DOHH2 (cell line): Measurements from ENCODE around the gene RBMS3.

ENCODE experiments used
- H3F3A ChIP-seq: fragments of 200-600 bp; sonication (generic), shearing (Covaris generic); 2 replicates; pipeline ENCODE4 v1.6.0; 2016; ENCODE audit warnings: antibody characterized with exemption, mild to moderate bottlenecking; ENCODE audit not compliant: control insufficient read depth, insufficient read depth
- H3K27ac ChIP-seq: fragments of 200-600 bp; sonication (generic); 2 replicates; pipeline ENCODE4 v1.5.1; 2014; ENCODE audit warnings: low read depth, mild to moderate bottlenecking, low read length, moderate library complexity
- H3K27me3 ChIP-seq: fragments of 200-600 bp; sonication (generic); 2 replicates; pipeline ENCODE4 v1.6.1; 2014; ENCODE audit warnings: mild to moderate bottlenecking, low read length, mixed read lengths; ENCODE audit not compliant: control insufficient read depth
- H3K36me3 ChIP-seq: fragments of 200-600 bp; sonication (generic); 2 replicates; pipeline ENCODE4 v1.6.1; 2014; ENCODE audit warnings: mild to moderate bottlenecking, low read length, moderate library complexity, mixed read lengths; ENCODE audit not compliant: control insufficient read depth
- H3K4me1 ChIP-seq: fragments of 200-600 bp; sonication (generic); 2 replicates; pipeline ENCODE4 v1.6.1; 2014; ENCODE audit warnings: mild to moderate bottlenecking, low read length, mixed read lengths; ENCODE audit not compliant: control insufficient read depth
- H3K4me2 ChIP-seq: fragments of 200-600 bp; sonication (generic); 2 replicates; pipeline ENCODE4 v1.6.0; 2014; ENCODE audit warnings: mild to moderate bottlenecking, low read length, moderate library complexity
- H3K4me3 ChIP-seq: fragments of 200-600 bp; sonication (generic); 2 replicates; pipeline ENCODE4 v1.5.1; 2014; ENCODE audit warnings: mild to moderate bottlenecking, low read length, mixed read lengths
- H3K79me2 ChIP-seq: fragments of 200-600 bp; sonication (generic); 2 replicates; pipeline ENCODE4 v1.6.1; 2014; ENCODE audit warnings: mild to moderate bottlenecking, low read length, mixed read lengths; ENCODE audit not compliant: control insufficient read depth
- H3K9me2 ChIP-seq: fragments of 200-600 bp; sonication (generic); replicated peaks from 2 replicates; pipeline ENCODE4 v1.6.1; 2014; ENCODE audit warnings: mild to moderate bottlenecking, low read length, mixed read lengths; ENCODE audit not compliant: control insufficient read depth
- H3K9me3 ChIP-seq: fragments of 200-600 bp; sonication (generic); 2 replicates; pipeline ENCODE4 v1.6.1; 2014; ENCODE audit warnings: antibody characterized with exemption, low read length, mixed read lengths; ENCODE audit not compliant: control insufficient read depth, insufficient read depth
- H4K20me1 ChIP-seq: fragments of 200-600 bp; sonication (generic); 2 replicates; pipeline ENCODE4 v1.6.0; 2014; ENCODE audit warnings: low read depth, mild to moderate bottlenecking, antibody characterized with exemption, low read length, moderate library complexity; ENCODE audit not compliant: control insufficient read depth, insufficient read depth
- EZH2phosphoT487 ChIP-seq: fragments of 200-600 bp; sonication (generic); IDR thresholded peaks from 2 replicates; pipeline ENCODE4 v1.6.1; 2017; ENCODE audit warnings: borderline replicate concordance, mild to moderate bottlenecking, antibody characterized with exemption, low read length, moderate library complexity, mixed read lengths
- TF ChIP-seq, protein P1 (sequence below): fragments of 200-600 bp; sonication (generic); IDR thresholded peaks from one replicate; pipeline ENCODE4 v1.5.1; 2014; ENCODE audit warnings: antibody characterized with exemption, mild to moderate bottlenecking, low read depth, low read length; ENCODE audit not compliant: poor library complexity, severe bottlenecking

RBMS3 gene

DNA sequence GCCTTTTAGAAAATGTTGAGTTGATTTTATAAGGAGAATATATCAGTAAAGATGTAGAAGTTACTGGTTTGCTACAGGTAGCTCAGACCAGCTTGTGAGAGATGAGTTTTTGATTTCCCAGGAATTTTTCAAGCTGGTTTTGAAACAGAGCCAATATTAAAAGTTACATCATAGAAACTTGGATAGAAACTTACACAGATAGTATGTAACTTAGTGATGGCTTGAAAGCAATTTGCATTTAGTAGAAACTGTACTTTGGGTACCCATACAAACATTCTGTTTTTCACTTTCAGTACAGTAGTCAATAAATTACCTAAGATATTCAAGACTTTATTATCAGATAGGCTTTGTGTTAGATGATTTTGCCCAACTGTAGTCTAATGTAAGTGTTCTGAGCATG, 93.4 kb downstream of the RBMS3 start:
- Histone ChIP-seq H3F3A (no peaks in the 10 kb centered on the region), H3K4me3 (no peak overlapping the region), H3K9me2 (no peaks in the 10 kb centered on the region), H3K27ac (no peak overlapping the region), H3K79me2 (no peaks in the 10 kb centered on the region), H3K27me3 (no peaks in the 10 kb centered on the region), H3K9me3 (no peaks in the 10 kb centered on the region), H4K20me1 (no peaks in the 10 kb centered on the region), H3K4me1 (peaks cover 12% of the 10 kb centered on the region), H3K36me3 (no peaks in the 10 kb centered on the region), H3K4me2 (no peak overlapping the region)
- TF ChIP-seq, protein P1, sequence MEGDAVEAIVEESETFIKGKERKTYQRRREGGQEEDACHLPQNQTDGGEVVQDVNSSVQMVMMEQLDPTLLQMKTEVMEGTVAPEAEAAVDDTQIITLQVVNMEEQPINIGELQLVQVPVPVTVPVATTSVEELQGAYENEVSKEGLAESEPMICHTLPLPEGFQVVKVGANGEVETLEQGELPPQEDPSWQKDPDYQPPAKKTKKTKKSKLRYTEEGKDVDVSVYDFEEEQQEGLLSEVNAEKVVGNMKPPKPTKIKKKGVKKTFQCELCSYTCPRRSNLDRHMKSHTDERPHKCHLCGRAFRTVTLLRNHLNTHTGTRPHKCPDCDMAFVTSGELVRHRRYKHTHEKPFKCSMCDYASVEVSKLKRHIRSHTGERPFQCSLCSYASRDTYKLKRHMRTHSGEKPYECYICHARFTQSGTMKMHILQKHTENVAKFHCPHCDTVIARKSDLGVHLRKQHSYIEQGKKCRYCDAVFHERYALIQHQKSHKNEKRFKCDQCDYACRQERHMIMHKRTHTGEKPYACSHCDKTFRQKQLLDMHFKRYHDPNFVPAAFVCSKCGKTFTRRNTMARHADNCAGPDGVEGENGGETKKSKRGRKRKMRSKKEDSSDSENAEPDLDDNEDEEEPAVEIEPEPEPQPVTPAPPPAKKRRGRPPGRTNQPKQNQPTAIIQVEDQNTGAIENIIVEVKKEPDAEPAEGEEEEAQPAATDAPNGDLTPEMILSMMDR, result no peak
- TF ChIP-seq EZH2phosphoT487, result no peak

DNA sequence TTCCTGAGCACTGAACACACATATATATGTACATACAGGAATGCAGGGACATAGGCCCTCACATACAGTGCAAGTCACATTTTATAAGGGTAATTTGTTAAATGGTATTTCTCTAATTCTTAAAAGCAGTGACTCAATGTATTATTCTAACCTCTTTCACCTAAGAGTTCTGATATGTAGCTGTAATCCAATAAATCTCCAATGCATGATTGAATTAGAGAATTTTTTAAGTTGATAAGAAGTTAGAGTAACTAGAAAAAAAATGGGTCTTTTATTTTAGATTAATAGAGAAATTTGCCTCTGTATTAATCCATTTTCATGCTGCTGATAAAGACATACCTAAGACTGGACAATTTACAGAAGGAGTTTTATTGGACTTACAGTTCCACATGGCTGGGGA, 98.2 kb downstream of the RBMS3 start:
- Histone ChIP-seq H3K27me3 (no peaks in the 10 kb centered on the region), H3K4me3 (no peak overlapping the region), H3K4me1 (peaks cover 28% of the 10 kb centered on the region), H3K9me3 (no peaks in the 10 kb centered on the region), H4K20me1 (no peaks in the 10 kb centered on the region), H3K27ac (no peak overlapping the region), H3F3A (no peaks in the 10 kb centered on the region), H3K79me2 (no peaks in the 10 kb centered on the region), H3K36me3 (no peaks in the 10 kb centered on the region), H3K4me2 (no peak overlapping the region), H3K9me2 (no peaks in the 10 kb centered on the region)
- TF ChIP-seq, protein P1, result no peak
- TF ChIP-seq EZH2phosphoT487, result no peak

DNA sequence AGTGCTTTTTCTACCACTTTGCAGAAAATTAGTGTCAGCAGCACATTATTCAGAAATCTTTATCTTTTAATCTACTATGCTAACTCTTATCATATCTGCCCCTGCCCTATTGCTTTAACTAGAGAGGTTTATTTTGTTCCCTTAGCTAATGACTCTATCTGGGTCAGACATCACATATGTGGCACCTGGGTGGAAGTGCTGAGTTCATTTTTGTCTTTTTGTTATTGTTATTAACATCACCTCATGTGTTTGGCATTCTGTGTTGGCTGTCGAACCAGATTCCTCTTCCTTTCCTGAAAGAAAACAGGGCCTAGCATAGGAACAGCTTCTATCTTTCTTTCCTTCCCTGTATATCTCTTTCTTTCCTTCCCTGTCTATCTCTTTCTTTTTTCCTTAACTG, 100.7 kb downstream of the RBMS3 start:
- Histone ChIP-seq H3K27me3 (no peaks in the 10 kb centered on the region), H3K9me2 (no peaks in the 10 kb centered on the region), H3K79me2 (no peaks in the 10 kb centered on the region), H3K9me3 (no peaks in the 10 kb centered on the region), H4K20me1 (no peaks in the 10 kb centered on the region), H3K27ac (no peak overlapping the region), H3K4me3 (no peak overlapping the region), H3K36me3 (no peaks in the 10 kb centered on the region), H3K4me1 (peaks cover 33% of the 10 kb centered on the region), H3F3A (no peaks in the 10 kb centered on the region), H3K4me2 (no peak overlapping the region)
- TF ChIP-seq, protein P1, result no peak
- TF ChIP-seq EZH2phosphoT487, result no peak

DNA sequence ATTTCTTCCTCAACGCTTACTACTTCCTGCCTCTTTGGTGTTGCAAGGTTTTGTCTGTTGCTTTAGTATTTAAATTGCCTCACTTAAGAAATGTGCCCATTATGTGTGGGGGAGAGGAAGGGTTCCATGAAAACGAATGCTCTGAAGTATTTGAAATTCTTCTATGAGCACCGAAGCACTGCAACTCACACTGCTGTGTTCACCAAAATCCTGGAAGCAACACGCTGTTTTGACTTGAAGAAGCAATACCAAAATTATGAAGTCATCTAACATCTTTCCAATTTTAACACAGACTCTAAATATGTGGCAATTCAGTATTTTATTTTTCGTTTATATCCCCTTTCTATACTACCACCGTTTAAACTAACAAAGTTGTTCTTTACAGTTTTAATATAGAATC, 101.5 kb downstream of the RBMS3 start:
- Histone ChIP-seq H3K4me3 (no peak overlapping the region), H3K9me3 (no peaks in the 10 kb centered on the region), H3K4me1 (peaks cover 36% of the 10 kb centered on the region), H4K20me1 (no peaks in the 10 kb centered on the region), H3K36me3 (no peaks in the 10 kb centered on the region), H3F3A (no peaks in the 10 kb centered on the region), H3K79me2 (no peaks in the 10 kb centered on the region), H3K27ac (no peak overlapping the region), H3K4me2 (no peak overlapping the region), H3K9me2 (no peaks in the 10 kb centered on the region), H3K27me3 (no peaks in the 10 kb centered on the region)
- TF ChIP-seq, protein P1, result no peak
- TF ChIP-seq EZH2phosphoT487, result no peak
